ENCODE results near the gene GSG1L. TPM values are rescaled to one million over a fixed set of nuclear protein-coding genes. Genes with fewer than 3 reads are reported as not detected.

Gene GSG1L
- total and polyA plus RNA-seq, 2 of the 13 experiments (the other 11 are each of a cell fraction or from before 2014, with no cell fraction given), result not detected

DNA sequence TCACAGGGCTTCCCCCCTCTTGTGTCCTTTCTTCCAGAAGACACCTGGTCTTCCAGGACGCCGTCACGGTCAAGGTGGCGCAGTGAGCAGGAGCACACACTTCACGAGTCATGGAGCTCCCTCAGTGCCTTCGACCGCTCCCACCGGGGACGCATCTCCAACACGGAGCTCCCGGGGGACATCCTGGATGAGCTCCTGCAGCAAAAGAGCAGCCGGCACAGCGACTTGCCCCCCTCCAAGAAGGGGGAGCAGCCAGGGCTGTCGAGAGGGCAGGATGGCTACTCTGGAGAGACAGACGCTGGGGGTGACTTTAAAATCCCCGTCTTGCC lies 314.0 kb downstream of the GSG1L start (continued):
- TF ChIP-seq ZSCAN29 (CRISPR knock-in tag; conservative IDR thresholded peaks at IDR 0.05) (no peak), ZNF484 (CRISPR knock-in tag; IDR thresholded peaks at IDR 0.05; ENCODE audit: borderline replicate concordance, low read depth) (no peak)

DNA sequence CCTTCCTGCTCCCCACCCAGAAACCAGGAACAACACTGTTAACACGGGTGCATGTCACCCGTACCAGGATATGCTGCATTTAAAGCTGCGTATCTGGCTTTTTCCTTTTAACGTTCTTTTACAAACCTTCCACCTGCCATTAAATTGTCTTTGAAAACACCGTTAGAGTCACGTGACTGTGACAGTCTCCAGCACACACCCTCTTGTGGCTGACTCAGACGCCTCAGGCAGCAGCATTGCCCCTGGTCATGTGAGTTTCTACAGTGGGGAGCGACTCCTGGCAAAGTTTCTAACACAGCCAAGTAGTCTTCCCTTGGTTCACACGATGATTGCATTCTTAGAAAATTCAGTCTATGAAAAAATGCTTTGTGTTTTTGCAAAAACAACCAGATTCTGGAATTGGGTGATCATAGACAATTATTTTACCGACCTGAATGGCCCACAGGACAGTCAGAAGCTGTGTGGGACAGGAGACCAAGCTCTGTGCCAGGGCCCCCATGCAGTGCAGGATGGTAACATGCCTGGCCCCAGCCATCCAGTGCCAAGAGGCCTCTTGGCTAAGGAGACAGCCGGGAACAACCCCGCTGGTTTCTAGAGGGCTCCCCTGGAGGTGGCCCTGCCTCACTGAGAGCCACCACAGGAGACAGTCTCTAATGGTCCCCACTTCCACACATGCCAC lies 314.5 kb downstream of the GSG1L start:
- FAIRE-seq, result no peak
- intact Hi-C loops (cut with micrococcal nuclease; ENCODE audit: unreplicated experiment), result no loop called here
- 82% methylated on average over 10 of the region's 12 CpGs for WGBS (ENCODE audit: low lambda C conversion rate)

More for the DNA sequence above, 314.5 kb downstream of the GSG1L start:
- no TSS peak for BruUV-seq (replicated peaks)
- no peaks in the 10 kb centered on the region for H3K4me1 ChIP-seq (ENCODE audit: insufficient read depth, low read length)
- H3K4me2 ChIP-seq (ENCODE audit: low read depth, low read length), result no peak overlapping the region
- DNase-seq (ENCODE audit: low spot score) (peak; percentile 25), ATAC-seq (peak; percentile 57; the same call in 2 of the 3 replicates)
- in situ Hi-C loops (cut with HindIII; ENCODE audit: extremely low pct_ligation_motif_present, low pct_unique_long_range_greater_than_20kb), result no loop called here
- H3K9ac ChIP-seq (ENCODE audit: insufficient read depth, low read depth, low read length), result no peak overlapping the region
- no peak overlapping the region for H2AFZ ChIP-seq (ENCODE audit: low read length)
- ChIA-PET POLR2A (no interaction called here), CTCF (ENCODE audit: low intra/inter-chr PET ratio, low total read pairs) (no interaction called here)
- no peak overlapping the region for H3K27ac ChIP-seq (ENCODE audit: extremely low read length, insufficient read depth, low read length)
- no peaks in the 10 kb centered on the region for H3K79me2 ChIP-seq (ENCODE audit: insufficient read depth, low read length)
- no peaks in the 10 kb centered on the region; a peak in 1 of 5 replicates for H3K36me3 ChIP-seq (replicated peaks in 1 of 2; ENCODE audit: control insufficient read depth in 1 of 2, insufficient read depth in 2 of 2, low read length in 2 of 2)
- H3K9me3 ChIP-seq (ENCODE audit: low read length), result no peaks in the 10 kb centered on the region
- H4K20me1 ChIP-seq (ENCODE audit: insufficient read depth, low read length), result no peaks in the 10 kb centered on the region
- H3K4me3 ChIP-seq (replicated peaks in 1 of 3; ENCODE audit: insufficient read depth in 1 of 3, low read depth in 2 of 3, low read length in 3 of 3), result no peak overlapping the region
- TF ChIP-seq, protein P1, sequence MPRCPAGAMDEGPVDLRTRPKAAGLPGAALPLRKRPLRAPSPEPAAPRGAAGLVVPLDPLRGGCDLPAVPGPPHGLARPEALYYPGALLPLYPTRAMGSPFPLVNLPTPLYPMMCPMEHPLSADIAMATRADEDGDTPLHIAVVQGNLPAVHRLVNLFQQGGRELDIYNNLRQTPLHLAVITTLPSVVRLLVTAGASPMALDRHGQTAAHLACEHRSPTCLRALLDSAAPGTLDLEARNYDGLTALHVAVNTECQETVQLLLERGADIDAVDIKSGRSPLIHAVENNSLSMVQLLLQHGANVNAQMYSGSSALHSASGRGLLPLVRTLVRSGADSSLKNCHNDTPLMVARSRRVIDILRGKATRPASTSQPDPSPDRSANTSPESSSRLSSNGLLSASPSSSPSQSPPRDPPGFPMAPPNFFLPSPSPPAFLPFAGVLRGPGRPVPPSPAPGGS (CRISPR knock-in tag; IDR thresholded peaks at IDR 0.05), result no peak
- TF ChIP-seq TFE3 (CRISPR knock-in tag; IDR thresholded peaks at IDR 0.05) (0 out of 2 replicates have a peak, but pooled peaks have one; percentile 40), ZFX (CRISPR knock-in tag; IDR thresholded peaks at IDR 0.05; ENCODE audit: low read depth) (no peak), NCOA5 (CRISPR knock-in tag; IDR thresholded peaks at IDR 0.05) (no peak), ZNF792 (CRISPR knock-in tag; IDR thresholded peaks at IDR 0.05) (no peak), USF2 (IDR thresholded peaks at IDR 0.05; ENCODE audit: low read depth, low read length) (peak; percentile 53), USF2 (CRISPR knock-in tag; IDR thresholded peaks at IDR 0.05; ENCODE audit: borderline replicate concordance) (no peak; the same call in 1 of the 2 replicates), CTCF (CRISPR knock-in tag; IDR thresholded peaks at IDR 0.05) (peak; percentile 22; the same call in 1 of the 2 replicates), ZSCAN29 (CRISPR knock-in tag; conservative IDR thresholded peaks at IDR 0.05) (no peak), ZBTB1 (CRISPR knock-in tag; IDR thresholded peaks at IDR 0.05; ENCODE audit: borderline replicate concordance) (no peak), RAD51 (IDR thresholded peaks at IDR 0.05; ENCODE audit: borderline replicate concordance) (peak; percentile 47; the same call in 1 of the 2 replicates)
- no peaks in the 10 kb centered on the region for H3K27me3 ChIP-seq (ENCODE audit: control insufficient read depth in 1 of 2, insufficient read depth in 2 of 2, low read length in 2 of 2)

Data from HepG2 (cell line).